Psoas muscle (tissue), 8 donors: ENCODE data around the gene COMMD8. TPM values are rescaled to one million over a fixed set of nuclear protein-coding genes. Genes with fewer than 3 reads are reported as not detected.

Experiments
- ATAC-seq, 4 donors: fragments of 200-7000 bp; cut with Tn5 transposase; one replicate each; pipeline ENCODE4 v1.9.1; 2020; ENCODE audit warnings: moderate library complexity in 3 of 4, mild to moderate bottlenecking in 2 of 4
- DNase-seq, 2 donors: peaks; one replicate each; pipeline ENCODE4 v3.0.0-alpha.2; 2020
- H3K27ac ChIP-seq: fragments of 200-600 bp; one replicate; pipeline ENCODE4 v1.8.0; 2022
- H3K27me3 ChIP-seq, 3 donors: fragments of 200-600 bp in 1 of 3; one replicate each; pipeline versions ENCODE4 v1.6.1 to v1.8.0; 2013 to 2022; ENCODE audit warnings: low read length in 2 of 3, mild to moderate bottlenecking in 2 of 3, moderate library complexity in 1 of 3; ENCODE audit not compliant: insufficient read depth in 3 of 3
- H3K36me3 ChIP-seq, 2 donors: fragments of 200-600 bp in 1 of 2; one replicate each; pipeline versions ENCODE4 v1.6.1 to v1.8.0; 2013 to 2022; ENCODE audit warnings: low read depth in 1 of 2, mild to moderate bottlenecking in 1 of 2, moderate library complexity in 1 of 2; ENCODE audit not compliant: insufficient read depth in 1 of 2
- H3K4me1 ChIP-seq: fragments of 200-600 bp; one replicate; pipeline ENCODE4 v1.8.0; 2022
- H3K4me3 ChIP-seq: fragments of 200-600 bp; one replicate; pipeline ENCODE4 v1.8.0; 2022; ENCODE audit warnings: mild to moderate bottlenecking
- H3K9me3 ChIP-seq: fragments of 200-600 bp; one replicate; pipeline ENCODE4 v1.8.0; 2022
- CTCF ChIP-seq: fragments of 200-600 bp; IDR thresholded peaks from one replicate; pipeline ENCODE4 v1.8.0; 2022; ENCODE audit warnings: antibody characterized with exemption
- WGBS, 3 donors: extraction: QIAGEN DNeasy Blood & Tissue Kit; methylation state at CpG; one replicate each; pipeline versions ENCODE4 v1.1.6 to v1.1.7; 2013; 5-methylcytosine and 5-hydroxymethylcytosine counted together
- intact Hi-C, 2 donors: fragments of 100-400 bp; cut with DNase I; formaldehyde crosslinking; loops; one replicate each; pipeline versions ENCODE4 v1.11.0 to v1.14.2; 2022
- polyA plus RNA-seq, 3 donors: library from polyadenylated mRNA; stranded (reverse); fragments of 200-250 nt; gene quantifications; one replicate each; pipeline ENCODE4 v1.2.3, GENCODE V29; 2013
- total RNA-seq, 4 donors: library from RNA; stranded (reverse); fragmentation: NEBNext Ultra II Directional in 2 of 4; extraction: Animal tissue kit (Norgen Biotek cat#: 25700) in 2 of 4; gene quantifications; one replicate each; pipeline versions ENCODE4 v1.2.1 to v1.2.4, GENCODE V29; 2021 to 2023
- donor health status: healthy with polysubstance abuse.
- donor health status: DM: no; HTN: no; CAD: no; lungs with moderate emphysema.
- donor health status: Bipolar disorder and iron deficiency.
- donor health status: healthy.
- donor health status: DM: yes; HTN: yes; CAD: no.
- donor health status: DM: no; HTN: no; CAD: no.
- donor health status: DM: no; HTN: no; CAD: no.
- donor health status: DM: yes; HTN: yes; CAD: no.

Gene COMMD8
- total and polyA plus RNA-seq, 7 donors: 4.9 to 18.0 (median 6.2) TPM

DNA sequence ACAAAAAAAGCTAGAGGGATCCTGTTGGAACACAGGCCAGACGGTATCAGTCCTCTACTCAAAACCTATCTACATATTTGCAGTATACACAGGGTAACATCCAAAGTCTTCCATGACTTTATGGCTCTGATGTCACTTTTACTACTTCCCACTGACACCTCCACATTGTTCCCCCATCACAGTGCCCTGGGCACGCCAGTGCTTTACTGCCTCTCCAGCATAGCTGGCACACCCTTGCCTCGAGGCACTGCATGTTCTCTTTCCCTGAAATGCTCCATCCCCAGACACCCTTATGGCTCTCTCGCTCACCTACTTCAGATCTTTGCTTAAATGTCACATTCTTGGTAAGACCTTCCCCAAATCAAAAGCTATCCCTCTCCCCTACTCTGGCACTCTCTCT is 15.3 kb upstream of the COMMD8 start:
- H3K4me1 ChIP-seq: no peaks in the 10 kb centered on the region
- H3K9me3 ChIP-seq: no peaks in the 10 kb centered on the region
- ATAC-seq (no peak), DNase-seq (no peak)
- 77 to 81% (median 79%) methylated on average over 4 of the region's 4 CpGs for WGBS, 3 donors
- H3K27me3 ChIP-seq: no peaks in the 10 kb centered on the region
- intact Hi-C loops: no loop called here
- no peak overlapping the region for H3K4me3 ChIP-seq
- H3K27ac ChIP-seq: no peak overlapping the region
- no peak for TF ChIP-seq CTCF
- no peaks in the 10 kb centered on the region for H3K36me3 ChIP-seq

DNA sequence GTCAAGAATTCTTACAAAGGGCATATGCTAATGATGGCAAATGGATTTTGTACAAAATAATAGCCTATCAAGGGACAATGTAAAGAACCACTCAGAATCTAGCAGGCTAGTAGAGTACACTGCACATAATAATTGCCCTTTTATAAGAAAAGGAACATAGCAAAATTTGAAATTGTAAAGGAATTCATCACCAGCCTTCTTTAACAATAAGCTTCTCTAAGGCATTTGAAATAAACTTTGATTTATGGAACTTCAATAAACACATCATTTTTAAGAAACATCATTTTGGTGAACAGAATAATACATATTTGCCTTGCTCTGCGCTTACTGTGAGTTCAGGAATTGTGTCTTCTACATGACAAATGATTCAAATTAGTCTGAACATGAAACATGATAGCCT is 11.9 kb upstream of the COMMD8 start:
- Histone ChIP-seq H3K4me3 (no peak overlapping the region), H3K27me3 (no peaks in the 10 kb centered on the region), H3K27ac (no peak overlapping the region), H3K4me1 (no peaks in the 10 kb centered on the region), H3K36me3 (no peaks in the 10 kb centered on the region), H3K9me3 (no peaks in the 10 kb centered on the region)
- 86 to 98% (median 92%) methylated on average over 1 of the region's 1 CpG for WGBS, 3 donors
- TF ChIP-seq CTCF: no peak
- ATAC-seq (no peak), DNase-seq (no peak)
- intact Hi-C loops: no loop called here

GRCh38 chr4:47474799-47475198 is 11.3 kb upstream of the COMMD8 start:
- 73 to 78% (median 77%) methylated on average over 4 of the region's 4 CpGs for WGBS, 3 donors
- Histone ChIP-seq H3K4me3 (no peak overlapping the region), H3K4me1 (no peaks in the 10 kb centered on the region), H3K27ac (no peak overlapping the region), H3K9me3 (no peaks in the 10 kb centered on the region), H3K27me3 (no peaks in the 10 kb centered on the region), H3K36me3 (no peaks in the 10 kb centered on the region)
- no peak for TF ChIP-seq CTCF
- ATAC-seq: no peak
- no peak for DNase-seq
- intact Hi-C loops: no loop called here

- no peaks in the 10 kb centered on the region for H3K4me1 ChIP-seq
Observed at GRCh38 chr4:47473141-47473750, 9.7 kb upstream of the COMMD8 start.

More at GRCh38 chr4:47473141-47473750, 9.7 kb upstream of the COMMD8 start:
- Histone ChIP-seq H3K4me3 (no peak overlapping the region), H3K27me3 (no peaks in the 10 kb centered on the region), H3K9me3 (no peaks in the 10 kb centered on the region), H3K36me3 (no peaks in the 10 kb centered on the region), H3K27ac (no peak overlapping the region)
- intact Hi-C loops: no loop called here
- no peak for ATAC-seq
- 91 to 96% (median 95%) methylated on average over 3 of the region's 3 CpGs for WGBS, 3 donors
- no peak for TF ChIP-seq CTCF
- no peak for DNase-seq
